Measurements from ENCODE around the gene PPIG. TPM values are rescaled to one million over a fixed set of nuclear protein-coding genes. Genes with fewer than 3 reads are reported as not detected.

Gene PPIG
- total RNA-seq, 1 experiment from 2014 or later = 66.2 TPM

- H2BK20ac ChIP-seq (ENCODE audit: low read depth, low read length, poor library complexity, severe bottlenecking) = no peak overlapping the region
- WGBS (ENCODE audit: extremely low coverage, insufficient read length, low lambda C conversion rate) = no CpG with 5 or more reads among the region's 4 CpGs
- Mint-ChIP-seq H3K27me3 (ENCODE audit: low read depth) (no peaks in the 10 kb centered on the region), H3K4me3 (no peak overlapping the region), H3K9me3 (no peaks in the 10 kb centered on the region), H3K27ac (no peak overlapping the region), H3K36me3 (ENCODE audit: insufficient read depth in 1 of 3, low read depth in 3 of 3) (peaks cover 6 to 63% (median 31%) of the 10 kb centered on the region in 3 experiments; a peak in 6 of 7 replicates), H3K4me1 (no peaks in the 10 kb centered on the region)
- no peak overlapping the region for H3K23ac ChIP-seq (ENCODE audit: insufficient read length, low read depth, low read length)
- no peak overlapping the region for H3K27ac ChIP-seq (ENCODE audit: insufficient read length, low read depth, low read length)
- H2BK15ac ChIP-seq (ENCODE audit: low read depth, low read length) = no peak overlapping the region
- H4K5ac ChIP-seq (ENCODE audit: insufficient read length, low read depth, low read length) = no peak overlapping the region
- H3K9me3 ChIP-seq (ENCODE audit: control insufficient read depth, low read depth, low read length) = no peaks in the 10 kb centered on the region
- no peak overlapping the region for H2BK120ac ChIP-seq (ENCODE audit: low read depth, low read length, poor library complexity, severe bottlenecking)
- H2AFZ ChIP-seq (ENCODE audit: low read length) = no peak overlapping the region
- H3K27me3 ChIP-seq (ENCODE audit: insufficient read depth, low read length) = no peaks in the 10 kb centered on the region
- H3K23me2 ChIP-seq (ENCODE audit: insufficient read length, low read depth, low read length, poor library complexity, severe bottlenecking) = no peaks in the 10 kb centered on the region
- no peak overlapping the region for H2AK5ac ChIP-seq (ENCODE audit: insufficient read length, low read length)
- no peak overlapping the region for H3K14ac ChIP-seq (ENCODE audit: insufficient read depth, low read length)
- H3K4ac ChIP-seq (ENCODE audit: low read depth, low read length) = no peak overlapping the region
- no peak overlapping the region for H3T11ph ChIP-seq (ENCODE audit: low read length)
- H4K91ac ChIP-seq (ENCODE audit: insufficient read length, low read depth, low read length) = no peak overlapping the region
- H4K20me1 ChIP-seq (ENCODE audit: control insufficient read depth, insufficient read depth, insufficient read length) = no peaks in the 10 kb centered on the region
- H3K79me1 ChIP-seq (ENCODE audit: insufficient read depth, low read depth, low read length, poor library complexity, severe bottlenecking) = no peaks in the 10 kb centered on the region
- no peak for DNase-seq
- H3K18ac ChIP-seq (ENCODE audit: insufficient read length, low read depth, low read length) = no peak overlapping the region
- H2BK5ac ChIP-seq (ENCODE audit: insufficient read length, low read length) = no peak overlapping the region
- no peak for TF ChIP-seq CTCF (conservative IDR thresholded peaks at IDR 0.05)
- no peaks in the 10 kb centered on the region for H3K79me2 ChIP-seq (ENCODE audit: insufficient read depth, low read length)
- no peaks in the 10 kb centered on the region for H3K4me1 ChIP-seq (ENCODE audit: insufficient read depth, low read length)
- no peak overlapping the region for H3K4me2 ChIP-seq (ENCODE audit: insufficient read depth, insufficient read length, low read length)
- no peak overlapping the region for H3K56ac ChIP-seq (ENCODE audit: insufficient read length, low read depth, low read length)
- H3K9ac ChIP-seq (ENCODE audit: extremely low read depth, insufficient read length, low read length) = no peak overlapping the region
- H2BK12ac ChIP-seq (ENCODE audit: insufficient read length, low read depth, low read length) = no peak overlapping the region
- no peak overlapping the region for H4K8ac ChIP-seq (replicated peaks; ENCODE audit: insufficient read length, low read depth, low read length)
Observed at GRCh38 chr2:169623235-169623634, 39.1 kb downstream of the PPIG start.
